Activated CD8-positive, alpha-beta memory T cell treated with anti-CD3 and anti-CD28 coated beads, Interleukin-2, amount 50 U/mL, for 48 hours (primary cell): ENCODE results near the gene MYCBP.
"Not testable (repeated sequence)": the region's sequence is repeated elsewhere in the genome, so short reads cannot be mapped to it uniquely, and the experiment has no call there.

Experiments
- DNase-seq: peaks from one replicate; pipeline ENCODE4 v3.0.0-alpha.2; 2020

Gene MYCBP

DNA sequence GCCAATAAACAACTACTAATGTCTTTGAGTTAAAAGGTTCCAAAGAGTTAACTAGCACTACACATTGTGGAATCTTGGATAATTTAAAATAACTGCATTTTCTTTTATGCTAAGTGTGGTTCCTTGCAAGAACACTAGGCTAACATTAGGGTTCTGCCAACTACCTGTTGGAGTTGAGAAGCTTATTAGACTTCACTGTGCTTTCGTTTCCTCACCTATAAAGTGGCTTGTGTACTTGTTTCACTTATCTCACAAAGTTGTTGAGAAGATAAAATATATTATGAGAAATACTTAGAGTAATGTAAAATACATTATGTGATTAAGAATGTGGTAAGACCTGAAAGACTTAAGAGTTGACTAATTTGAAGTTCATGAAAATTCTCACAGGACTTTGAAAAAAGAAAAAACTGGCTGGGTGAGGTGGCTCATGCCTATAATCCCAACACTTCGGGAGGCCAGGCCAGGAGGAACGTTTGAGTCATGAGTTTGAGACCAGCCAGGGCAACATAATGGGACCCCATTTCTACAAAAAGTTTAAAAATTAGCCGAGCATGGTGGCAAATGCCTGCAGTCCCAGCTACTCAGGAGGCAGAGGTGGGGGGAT lies 7.9 kb downstream of the MYCBP start:
- no peak for DNase-seq

DNA sequence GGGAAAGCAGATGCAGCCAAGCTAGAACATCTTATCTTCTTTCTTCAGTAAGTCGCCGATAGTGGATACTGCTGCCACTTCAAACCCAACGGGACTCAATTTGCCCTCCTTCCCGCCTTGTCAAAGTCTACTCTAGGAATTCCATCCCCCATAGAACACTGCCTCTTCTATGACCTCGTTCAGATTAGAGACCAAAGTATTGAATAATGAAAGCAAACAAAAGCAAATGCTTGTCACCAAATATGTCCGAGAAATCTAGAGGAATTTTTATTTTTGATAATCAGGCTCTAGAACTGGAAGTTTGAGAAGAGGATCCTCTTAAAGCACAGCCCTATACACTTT lies 12.7 kb downstream of the MYCBP start:
- no peak for DNase-seq

DNA sequence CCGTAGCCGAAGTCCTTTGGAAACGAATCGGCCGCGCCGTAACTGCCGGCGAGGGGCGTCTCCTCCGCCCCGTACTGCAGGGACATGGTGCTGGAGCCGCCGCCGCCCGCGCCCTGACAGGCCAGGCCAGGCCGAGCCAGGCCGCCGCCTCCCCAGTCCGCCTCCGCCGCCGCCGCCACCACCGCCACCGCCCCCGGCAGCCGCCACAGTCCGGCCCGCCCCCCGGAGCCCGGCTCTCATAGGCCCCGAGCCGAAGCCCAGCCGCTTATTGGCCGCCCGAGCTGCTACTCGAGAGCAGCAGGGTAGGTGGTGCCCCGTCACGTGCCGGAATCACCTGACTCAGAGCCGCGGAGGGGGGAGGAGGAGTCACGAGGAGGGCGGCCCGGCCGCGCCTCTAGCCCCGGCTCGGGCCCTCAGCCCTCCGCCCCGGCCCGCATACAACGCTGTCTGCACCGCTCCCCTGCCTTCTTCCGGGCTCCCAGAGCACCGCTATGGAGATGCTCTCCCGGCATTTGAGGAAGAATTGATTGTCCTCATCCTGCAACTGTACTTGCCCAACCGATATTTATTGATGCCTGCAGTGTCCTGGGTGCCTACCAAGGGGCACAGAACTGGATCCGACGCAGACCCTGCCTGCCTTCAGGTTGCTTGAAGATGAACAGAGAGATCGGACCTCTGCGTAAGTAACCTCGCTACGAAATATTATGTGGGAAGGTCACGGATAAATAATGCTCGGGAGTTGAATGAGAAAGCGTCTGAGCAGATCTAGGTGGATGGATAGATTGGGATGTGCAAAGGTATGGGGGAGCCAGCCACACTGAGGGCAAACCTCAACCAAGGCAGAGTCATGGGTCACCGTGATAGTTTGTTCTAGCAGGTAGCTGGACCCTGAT lies 13.3 kb downstream of the MYCBP start, which contains the start of gene RRAGC:
Gene RRAGC, minus strand, starts transcription at position 212 of the 893 bp plus-strand sequence. Its CDS starts 126 bp downstream, at position 86.
- peak; percentile 98 for DNase-seq

DNA sequence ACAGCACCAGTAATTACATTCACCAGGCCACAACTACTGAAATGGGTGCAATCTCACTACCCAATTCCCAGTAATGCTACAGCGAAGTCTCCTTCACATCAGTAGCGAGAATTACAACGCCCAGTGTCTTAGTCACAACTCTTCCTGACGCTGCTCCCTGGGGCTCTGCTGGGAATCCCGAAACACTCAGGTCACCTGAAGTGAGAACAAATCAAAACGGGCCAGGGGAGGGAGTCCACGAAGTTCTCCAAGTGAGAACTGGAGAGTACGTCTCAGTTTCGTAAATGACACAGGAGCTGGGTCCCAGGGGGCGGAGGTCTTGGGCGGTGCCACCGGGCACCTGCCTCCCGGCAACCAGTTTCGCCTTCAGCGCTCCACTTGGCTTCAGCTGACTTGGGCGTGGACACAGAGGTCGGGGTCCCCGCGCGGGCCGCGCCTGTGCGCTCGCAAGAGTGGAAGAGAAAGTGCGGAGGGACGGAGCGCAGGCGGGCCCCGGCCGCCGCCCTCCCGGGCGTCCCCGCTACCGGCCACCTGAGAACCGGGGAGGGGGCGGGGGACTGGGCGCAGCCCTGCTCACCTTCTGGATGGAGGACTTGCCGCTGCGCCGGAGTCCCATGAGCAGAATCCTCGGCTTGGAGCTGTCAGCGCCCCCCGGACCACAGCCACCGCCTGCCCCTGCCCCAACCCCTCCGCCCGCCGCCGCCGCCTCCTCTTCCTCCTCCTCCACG lies 14.2 kb downstream of the MYCBP start:
- DNase-seq: peak; percentile 79

DNA sequence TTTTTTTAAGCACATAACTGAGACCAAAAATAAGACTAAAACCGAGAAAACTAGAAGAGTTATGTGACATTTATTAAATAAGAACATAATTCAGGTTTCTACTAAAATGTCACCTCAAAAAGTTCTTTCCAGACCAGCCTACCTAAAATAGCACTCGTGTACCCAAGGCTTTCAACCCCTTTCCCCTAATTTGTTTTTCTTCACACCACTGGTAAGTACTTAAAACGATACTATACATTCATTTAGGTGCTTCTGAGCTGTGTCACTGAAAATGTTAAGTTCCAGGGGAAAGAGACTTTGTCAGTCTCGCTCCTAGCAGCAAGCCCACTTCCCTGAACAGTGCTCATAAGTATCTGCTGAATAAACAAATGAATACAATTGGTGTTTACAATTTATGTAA lies 20.4 kb downstream of the MYCBP start:
- no peak for DNase-seq

DNA sequence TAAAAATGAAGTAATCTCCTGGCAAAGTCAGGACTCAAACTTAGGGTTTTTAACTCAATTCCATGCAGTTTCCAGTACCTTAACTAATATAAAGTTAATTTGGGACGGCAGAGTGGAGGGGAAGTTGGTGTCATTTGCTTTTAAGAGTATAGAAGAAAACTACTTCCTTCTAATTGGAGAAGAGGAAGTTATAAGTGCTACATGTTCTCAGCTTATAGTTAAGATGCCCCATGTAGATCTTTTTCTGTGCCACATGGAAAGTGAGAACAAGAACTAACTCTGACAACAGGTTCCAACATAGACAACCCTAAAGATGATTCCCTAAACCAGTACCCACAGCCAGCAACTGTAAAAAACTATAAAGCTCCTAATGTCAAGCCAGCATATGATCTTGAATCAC lies 25.1 kb downstream of the MYCBP start:
- no peak for DNase-seq

DNA sequence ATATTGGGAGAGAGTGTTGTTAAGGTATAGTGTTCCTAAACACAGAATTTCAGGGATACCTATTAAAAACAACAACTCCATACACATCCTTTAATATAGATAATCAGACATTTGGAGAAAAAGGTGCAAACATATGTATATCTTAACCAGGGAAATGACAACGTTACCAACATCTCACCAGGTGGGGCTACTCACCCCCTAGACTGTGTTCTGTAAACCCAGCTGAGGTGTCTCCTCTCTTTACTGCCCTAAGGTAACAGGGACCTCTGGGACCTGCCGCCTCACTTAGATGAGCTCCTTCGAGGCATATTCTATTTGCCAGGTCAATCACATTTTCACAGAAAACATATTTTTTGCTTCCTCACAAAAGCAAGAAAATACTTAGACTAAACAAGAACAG lies 26.9 kb downstream of the MYCBP start:
- no peak for DNase-seq

DNA sequence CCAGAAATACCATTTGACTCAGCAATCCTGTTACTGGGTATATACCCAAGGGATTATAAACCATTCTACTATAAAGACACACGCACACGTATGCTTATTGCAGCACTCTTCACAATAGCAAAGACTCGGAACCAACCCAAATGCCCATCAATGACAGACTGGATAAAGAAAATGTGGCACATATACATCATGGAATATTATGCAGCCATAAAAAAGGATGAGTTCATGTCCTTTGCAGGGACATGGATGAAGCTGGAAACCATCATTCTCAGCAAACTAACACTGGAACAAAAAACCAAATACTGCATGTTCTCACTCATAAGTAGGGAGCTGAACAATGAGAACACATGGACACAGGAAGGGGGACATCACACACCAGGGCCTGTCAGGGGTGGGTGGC lies 28.1 kb downstream of the MYCBP start:
- not testable (repeated sequence) for DNase-seq

DNA sequence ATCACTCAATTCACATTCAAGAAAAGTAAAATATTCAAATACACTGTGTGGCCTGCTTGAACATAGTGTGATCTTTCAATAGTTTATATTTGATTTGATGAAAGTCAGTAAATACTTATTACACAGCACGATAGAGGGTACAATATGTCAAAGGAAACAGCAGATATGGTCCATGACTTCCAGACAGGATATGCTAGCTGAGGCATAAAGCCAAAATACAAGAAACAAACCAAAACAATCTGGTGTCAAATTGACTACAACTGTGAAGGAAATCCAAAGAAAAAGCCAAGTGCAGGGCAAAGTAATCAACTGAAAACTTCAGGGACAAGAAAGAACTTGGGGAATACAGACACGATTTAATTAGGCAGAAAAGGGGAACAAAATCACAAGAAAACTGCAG lies 32.9 kb downstream of the MYCBP start:
- DNase-seq: no peak

DNA sequence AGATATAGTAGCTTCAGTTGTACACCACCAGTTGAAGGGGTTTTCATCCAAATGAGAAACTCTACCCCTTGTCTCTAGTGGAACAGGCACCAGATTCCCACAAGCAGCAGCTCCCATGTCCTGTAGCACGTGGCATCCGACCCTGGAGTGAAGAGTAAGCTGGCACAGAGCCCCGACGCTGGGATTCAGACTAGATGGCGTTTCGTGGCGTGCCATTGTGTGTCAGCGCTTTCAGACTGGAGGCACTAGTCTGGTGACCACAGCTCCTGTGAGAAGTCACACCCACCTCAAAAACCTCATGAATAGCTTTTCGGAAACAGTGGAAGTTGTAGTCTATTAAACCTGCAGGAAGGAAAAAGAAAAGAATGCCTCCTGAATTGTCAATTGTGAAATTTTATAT lies 33.8 kb downstream of the MYCBP start:
- no peak for DNase-seq

DNA sequence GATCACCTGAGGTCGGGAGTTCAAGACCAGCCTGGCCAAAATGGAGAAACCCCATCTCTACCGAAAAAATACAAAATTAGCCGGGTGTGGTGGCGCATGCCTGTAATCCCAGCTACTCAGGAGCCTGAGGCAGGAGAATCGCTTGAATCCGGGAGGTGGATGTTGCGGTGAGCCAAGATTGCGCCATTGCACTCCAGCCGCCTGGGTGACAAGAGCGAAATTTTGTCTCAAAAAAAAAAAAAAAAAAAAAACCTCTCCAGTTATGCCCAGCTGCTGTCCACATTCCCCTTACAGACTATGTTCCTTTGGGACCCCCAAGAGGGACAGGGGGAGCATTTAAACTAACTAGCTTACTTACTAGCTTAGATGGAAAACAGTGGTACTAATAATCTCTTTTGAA lies 36.8 kb downstream of the MYCBP start:
- not testable (repeated sequence) for DNase-seq

DNA sequence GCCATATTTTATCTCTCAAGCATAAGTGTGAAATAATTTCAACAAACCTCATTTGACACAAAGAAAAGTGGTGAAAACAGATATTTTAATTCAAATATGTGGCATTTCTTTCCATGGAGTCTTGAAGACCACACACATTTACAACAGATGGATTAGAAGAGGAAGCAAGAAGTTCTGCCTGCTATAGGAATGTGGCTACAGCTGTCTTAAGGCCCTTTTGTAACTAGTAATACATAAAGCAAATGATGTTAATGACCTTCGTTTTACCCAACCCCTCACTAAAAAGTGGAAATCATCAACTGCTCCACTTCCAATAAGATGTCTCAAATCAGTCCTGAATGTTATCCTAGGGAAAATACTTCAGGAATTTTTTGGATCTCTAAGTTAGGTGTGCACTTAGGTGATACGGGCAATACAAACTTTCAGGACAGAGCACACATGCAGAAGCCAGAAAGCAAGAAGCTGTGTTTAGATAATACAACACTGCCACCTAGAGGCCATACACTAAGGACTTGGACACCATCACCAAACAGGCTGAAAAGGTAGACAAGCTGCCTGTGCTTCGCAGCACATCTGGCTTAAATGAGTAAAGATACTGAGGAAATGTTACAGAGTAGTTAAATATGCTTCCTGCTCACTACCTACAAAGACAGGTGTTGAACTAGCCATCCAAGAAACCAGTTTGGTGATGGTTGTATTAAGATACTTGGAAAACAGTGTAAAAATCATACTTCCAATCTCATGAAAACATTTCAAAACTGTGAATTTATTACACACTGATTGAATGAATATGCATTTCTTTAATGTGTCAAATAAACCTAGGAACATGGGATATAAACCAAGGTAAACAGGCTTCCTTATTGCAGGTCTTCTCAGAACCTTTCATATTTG lies 38.0 kb downstream of the MYCBP start:
- DNase-seq: no peak

DNA sequence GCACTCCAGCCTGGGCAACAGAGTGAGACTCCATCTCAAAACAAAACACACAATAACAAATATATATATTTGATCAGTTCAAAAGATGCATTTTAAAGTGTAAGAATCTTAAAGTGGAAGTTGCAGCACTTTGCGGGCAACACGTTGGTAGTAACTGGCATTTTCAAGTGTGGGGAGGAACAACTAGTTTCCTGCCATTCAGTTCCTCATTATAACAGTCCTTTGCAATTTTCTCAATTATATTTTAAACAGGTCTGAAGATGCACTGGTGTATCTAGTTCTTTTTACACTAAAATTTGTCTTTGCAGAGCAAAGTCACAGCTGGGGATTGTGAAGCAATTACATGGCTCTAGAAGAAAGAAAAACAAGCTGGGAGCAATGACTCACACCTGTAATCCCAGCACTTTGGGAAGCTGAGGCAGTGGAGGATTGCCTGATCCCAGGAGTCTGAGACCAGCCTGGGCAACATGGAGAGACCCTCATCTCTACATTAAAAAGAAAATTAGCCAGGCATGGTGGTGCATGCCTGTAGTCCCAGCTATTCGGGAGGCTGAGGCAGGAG lies 38.8 kb downstream of the MYCBP start:
- DNase-seq: no peak

DNA sequence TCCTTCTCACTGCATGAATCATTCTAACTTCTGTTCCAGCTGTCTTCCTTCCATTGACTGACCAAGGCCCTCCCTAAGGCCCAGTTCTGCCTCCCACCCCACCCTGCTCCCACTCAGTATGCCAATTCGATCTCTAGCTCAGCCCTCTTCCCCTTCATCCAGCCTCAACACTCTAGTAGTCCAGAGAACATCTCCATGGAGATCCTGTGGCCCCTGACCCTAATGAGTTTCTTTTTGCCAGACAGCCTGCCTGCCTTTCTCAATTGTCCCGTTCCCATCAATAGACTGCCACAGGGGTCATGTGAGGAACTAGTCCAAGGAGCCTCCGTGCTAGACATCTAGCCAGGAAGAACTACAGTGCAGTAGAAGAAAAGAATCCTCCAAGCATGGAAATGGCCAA lies 40.0 kb downstream of the MYCBP start:
- no peak for DNase-seq

DNA sequence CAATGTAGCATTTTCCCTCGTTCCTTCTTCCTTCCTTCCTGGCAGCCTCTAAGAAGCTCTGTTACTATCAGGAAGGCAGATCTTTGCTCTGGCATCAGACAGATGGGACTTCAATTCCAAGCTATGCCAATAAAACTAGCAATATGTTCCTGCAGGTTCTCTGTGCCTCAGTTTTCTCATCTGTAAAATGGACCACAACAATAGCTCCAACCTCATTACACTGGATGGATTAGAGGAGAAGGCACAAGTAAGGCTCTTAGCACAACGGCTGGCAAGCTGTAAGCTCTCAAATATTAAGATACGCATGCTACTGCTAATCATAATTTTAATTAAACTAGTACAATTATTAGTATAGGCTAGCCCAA lies 40.8 kb downstream of the MYCBP start:
- DNase-seq: no peak

DNA sequence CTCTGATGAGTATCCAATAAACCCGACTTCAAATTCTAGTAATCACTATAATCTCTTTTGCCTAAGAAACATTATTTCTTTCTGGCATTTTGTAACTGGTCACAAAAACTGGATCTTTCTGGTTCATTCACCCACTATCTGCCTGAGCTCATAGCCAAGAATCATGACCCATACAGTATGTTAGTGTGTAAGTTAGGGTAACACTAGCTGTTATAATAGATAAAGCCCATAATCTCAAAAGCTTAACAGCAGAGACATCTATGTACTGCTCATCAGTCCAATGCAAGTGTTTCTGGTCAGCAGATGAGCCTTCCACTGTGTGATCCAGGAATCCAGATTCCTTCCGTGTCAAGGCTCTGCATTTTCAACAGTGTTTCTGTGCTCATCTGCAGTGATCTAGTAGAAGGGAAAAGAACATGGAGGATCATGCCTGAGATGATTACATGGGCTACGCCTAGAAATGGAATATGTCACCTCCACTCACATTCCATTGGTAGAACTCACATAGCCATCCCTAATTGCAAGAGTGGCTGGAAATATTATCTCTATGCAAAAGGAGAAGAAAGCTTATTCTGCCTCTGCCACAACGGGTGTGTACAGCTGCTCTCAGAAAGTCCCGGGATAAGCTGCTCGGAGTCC lies 41.3 kb downstream of the MYCBP start:
- DNase-seq: no peak

DNA sequence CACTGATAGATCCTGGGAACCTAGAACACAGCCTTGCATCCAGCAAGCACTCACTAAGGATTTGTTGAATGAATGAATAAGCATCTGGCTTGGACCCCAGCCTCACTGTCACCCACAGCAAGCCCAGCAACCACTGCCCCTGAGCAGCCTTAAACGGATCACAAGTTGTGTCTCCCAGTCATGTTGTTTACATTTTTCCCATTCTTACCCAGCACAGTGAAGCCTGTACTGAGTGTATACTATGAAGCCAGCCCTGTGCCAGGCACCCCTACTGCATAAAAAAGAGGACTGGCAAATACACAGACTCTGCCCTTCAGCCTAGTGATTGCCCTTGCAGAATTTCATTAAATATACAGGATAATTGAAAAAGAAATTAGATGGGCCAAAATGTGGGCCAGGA lies 43.8 kb downstream of the MYCBP start:
- DNase-seq: no peak

DNA sequence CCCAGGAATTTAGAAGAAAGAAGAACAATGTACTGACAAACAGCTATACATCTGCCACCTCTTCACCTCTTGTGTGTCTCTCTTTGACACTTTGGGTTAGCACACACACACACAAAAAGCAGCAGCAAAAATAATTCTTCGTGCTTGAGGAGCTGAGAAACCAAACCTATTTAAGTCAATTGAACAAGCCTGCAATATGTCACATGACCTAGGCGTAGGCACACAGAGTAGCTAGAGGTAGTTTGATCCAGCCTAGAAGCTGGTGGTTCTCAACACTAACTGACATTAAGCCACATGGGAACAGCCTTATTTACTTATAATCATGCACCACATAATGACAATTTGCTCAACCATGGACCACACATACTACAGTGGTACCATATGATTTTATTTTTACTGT lies 45.8 kb downstream of the MYCBP start:
- no peak for DNase-seq

DNA sequence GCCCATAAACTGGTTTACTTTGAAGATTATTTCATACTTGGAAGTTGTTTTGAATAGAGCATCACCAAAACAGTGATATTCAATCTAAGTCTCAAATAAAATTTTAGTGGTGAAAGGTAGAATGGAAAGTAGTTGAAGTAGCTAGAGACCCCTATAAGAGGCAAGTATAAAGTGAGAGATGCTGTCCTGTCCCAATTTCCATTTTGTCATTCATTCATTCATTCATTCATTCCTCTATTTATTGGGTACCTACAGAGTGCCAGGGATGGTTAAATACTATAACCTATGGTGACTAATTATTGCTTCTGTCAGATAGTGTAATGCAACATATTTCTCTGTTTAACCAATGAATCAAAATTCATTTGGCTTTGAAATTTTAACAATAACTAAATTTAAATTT lies 46.3 kb downstream of the MYCBP start:
- no peak for DNase-seq

DNA sequence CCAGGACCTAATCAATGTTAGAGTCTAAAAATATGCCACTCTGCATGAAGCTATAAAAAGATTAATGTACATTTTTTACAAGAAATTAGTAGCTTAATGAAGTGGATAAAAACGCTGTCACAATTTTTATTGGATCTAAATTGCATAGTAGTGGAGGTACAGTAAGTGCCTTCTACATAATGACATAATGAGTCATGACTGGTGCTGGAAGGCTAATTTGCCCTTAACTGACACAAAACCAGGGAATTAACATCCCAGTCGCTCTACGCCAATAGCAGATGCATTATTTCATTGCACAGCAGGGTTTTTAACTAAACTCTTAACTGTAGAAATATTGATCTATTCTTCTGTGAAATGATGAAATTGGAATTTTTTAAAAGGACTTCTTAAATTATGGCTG lies 46.9 kb downstream of the MYCBP start:
- DNase-seq: no peak

DNA sequence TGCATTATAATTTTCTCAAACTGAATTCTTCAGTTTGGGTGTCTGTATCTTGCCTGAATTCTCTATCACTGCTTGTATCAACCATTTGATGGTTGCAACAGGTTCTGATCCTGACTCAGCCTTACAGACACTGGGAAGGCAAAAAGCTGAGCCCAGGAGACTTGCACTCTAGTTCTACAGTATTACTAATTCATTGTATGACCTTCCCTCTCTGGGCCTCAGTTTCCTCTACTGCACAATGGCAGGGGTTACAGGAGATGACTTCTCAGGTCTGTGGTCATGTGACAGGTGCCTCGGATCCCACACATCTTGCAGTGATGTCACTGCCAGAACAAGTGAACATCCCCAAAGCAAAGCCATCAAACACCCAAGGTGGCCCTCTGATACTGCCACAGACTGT lies 52.3 kb downstream of the MYCBP start:
- DNase-seq: no peak

DNA sequence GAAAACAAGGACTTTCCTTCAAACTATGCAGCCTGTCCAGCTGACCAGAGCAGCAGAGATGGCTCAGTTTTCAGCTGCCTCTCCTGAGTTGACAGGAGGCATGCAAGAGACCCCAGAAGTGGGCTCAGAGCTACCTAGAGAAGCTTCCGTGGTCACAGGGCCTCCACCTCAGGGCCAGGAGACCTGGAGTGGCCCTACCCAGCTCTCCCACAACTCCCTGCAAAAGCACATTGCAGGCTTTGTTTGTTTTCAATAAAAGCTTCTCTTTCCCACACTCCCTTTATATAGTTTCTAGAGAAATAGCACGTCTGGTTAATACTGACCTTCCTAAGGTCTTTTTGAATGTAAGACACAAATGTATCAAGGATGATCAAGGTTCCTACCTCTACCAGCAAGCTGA lies 53.6 kb downstream of the MYCBP start:
- DNase-seq: no peak
